Astrocyte (in vitro differentiated cells and primary cell): Measurements from ENCODE around the gene KPNA4. TPM values are rescaled to one million over a fixed set of nuclear protein-coding genes. Genes with fewer than 3 reads are reported as not detected.

Experiments used
- DNase-seq: peaks from one replicate; pipeline ENCODE4 v3.0.0-alpha.2; 2010; ENCODE audit warnings: low read depth
- FAIRE-seq: peaks from 2 replicates; lab custom pipeline; 2011; peaks lifted over from hg19 to GRCh38; lab: Jason Lieb, UNC
- H2AFZ ChIP-seq: 2 replicates; pipeline ENCODE4 v1.6.0; 2012; ENCODE audit warnings: low read depth, low read length, inconsistent platforms
- H3K27ac ChIP-seq: 2 replicates; pipeline ENCODE4 v1.5.1; 2011; ENCODE audit warnings: low read depth, low read length, inconsistent platforms
- H3K27me3 ChIP-seq: 2 replicates; pipeline ENCODE4 v1.6.0; 2011; ENCODE audit warnings: low read length, inconsistent platforms; ENCODE audit not compliant: insufficient read depth
- H3K36me3 ChIP-seq: 2 replicates; pipeline ENCODE4 v1.5.1; 2011; ENCODE audit warnings: low read length, inconsistent platforms; ENCODE audit not compliant: insufficient read depth
- H3K4me1 ChIP-seq: 2 replicates; pipeline ENCODE4 v1.5.1; 2011; ENCODE audit warnings: low read length, inconsistent platforms; ENCODE audit not compliant: insufficient read depth
- H3K4me2 ChIP-seq: 2 replicates; pipeline ENCODE4 v1.6.0; 2012; ENCODE audit warnings: low read length, inconsistent platforms
- H3K4me3 ChIP-seq: 2 replicates; pipeline ENCODE4 v1.5.1; 2011; ENCODE audit warnings: low read depth, mild to moderate bottlenecking, low read length, inconsistent platforms; ENCODE audit not compliant: insufficient read depth
- H3K79me2 ChIP-seq: 2 replicates; pipeline ENCODE4 v1.6.0; 2012; ENCODE audit warnings: mild to moderate bottlenecking, low read length, inconsistent platforms; ENCODE audit not compliant: insufficient read depth
- H3K9ac ChIP-seq: 2 replicates; pipeline ENCODE4 v1.6.0; 2012; ENCODE audit warnings: mild to moderate bottlenecking, low read length, inconsistent platforms
- H3K9me3 ChIP-seq: 2 replicates; pipeline ENCODE4 v1.5.1; 2012; ENCODE audit warnings: low read depth, mild to moderate bottlenecking, low read length, inconsistent platforms; ENCODE audit not compliant: insufficient read depth
- H4K20me1 ChIP-seq: 2 replicates; pipeline ENCODE4 v1.6.0; 2012; ENCODE audit warnings: low read length, inconsistent platforms; ENCODE audit not compliant: insufficient read depth
- H3K27ac Mint-ChIP-seq: one replicate; pipeline ENCODE4 v1.8.0; 2021; ENCODE audit warnings: mild to moderate bottlenecking, mixed read lengths; ENCODE audit not compliant: unreplicated experiment
- H3K27me3 Mint-ChIP-seq: one replicate; pipeline ENCODE4 v1.8.0; 2021; ENCODE audit warnings: low read depth, mixed read lengths; ENCODE audit not compliant: unreplicated experiment
- H3K36me3 Mint-ChIP-seq: one replicate; pipeline ENCODE4 v1.8.0; 2021; ENCODE audit warnings: low read depth, mixed read lengths; ENCODE audit not compliant: unreplicated experiment
- H3K4me1 Mint-ChIP-seq: one replicate; pipeline ENCODE4 v1.8.0; 2021; ENCODE audit warnings: low read depth, mixed read lengths; ENCODE audit not compliant: unreplicated experiment
- H3K4me3 Mint-ChIP-seq: one replicate; pipeline ENCODE4 v1.8.0; 2021; ENCODE audit warnings: mild to moderate bottlenecking, moderate library complexity, mixed read lengths; ENCODE audit not compliant: unreplicated experiment
- H3K9me3 Mint-ChIP-seq: one replicate; pipeline ENCODE4 v1.8.0; 2021; ENCODE audit warnings: mild to moderate bottlenecking, mixed read lengths; ENCODE audit not compliant: unreplicated experiment
- CTCF ChIP-seq: IDR thresholded peaks from 2 replicates; pipeline ENCODE4 v1.5.1; 2011; ENCODE audit warnings: low read depth, mild to moderate bottlenecking, inconsistent platforms, low read length, moderate library complexity; ENCODE audit not compliant: insufficient read depth
- EZH2 ChIP-seq: IDR thresholded peaks from 2 replicates; pipeline ENCODE4 v1.6.1; 2012; ENCODE audit warnings: mild to moderate bottlenecking, low read length, inconsistent platforms; ENCODE audit not compliant: insufficient read depth
- total RNA-seq: library from RNA; stranded (reverse); gene quantifications from 2 replicates; pipeline ENCODE4 v1.2.1, GENCODE V29; 2021

KPNA4 gene
- total RNA-seq, 1 donor from 2014 or later = 105 TPM

GRCh38 chr3:160612386-160613075, 47.2 kb upstream of the KPNA4 start:
- Histone ChIP-seq H3K4me3 (no peak overlapping the region), H3K4me2 (no peak overlapping the region), H4K20me1 (no peaks in the 10 kb centered on the region), H3K27me3 (no peaks in the 10 kb centered on the region), H3K27ac (no peak overlapping the region), H3K79me2 (no peaks in the 10 kb centered on the region), H2AFZ (no peak overlapping the region), H3K36me3 (no peaks in the 10 kb centered on the region), H3K9me3 (no peaks in the 10 kb centered on the region), H3K9ac (no peak overlapping the region), H3K4me1 (peaks cover 10% of the 10 kb centered on the region)
- Mint-ChIP-seq H3K9me3 (no peaks in the 10 kb centered on the region), H3K27ac (no peak overlapping the region), H3K27me3 (peaks cover 2% of the 10 kb centered on the region), H3K4me3 (no peak overlapping the region), H3K4me1 (peaks cover 17% of the 10 kb centered on the region), H3K36me3 (no peaks in the 10 kb centered on the region)
- FAIRE-seq (no peak), DNase-seq (no peak)
- TF ChIP-seq EZH2 = no peak
- TF ChIP-seq CTCF = no peak

DNA sequence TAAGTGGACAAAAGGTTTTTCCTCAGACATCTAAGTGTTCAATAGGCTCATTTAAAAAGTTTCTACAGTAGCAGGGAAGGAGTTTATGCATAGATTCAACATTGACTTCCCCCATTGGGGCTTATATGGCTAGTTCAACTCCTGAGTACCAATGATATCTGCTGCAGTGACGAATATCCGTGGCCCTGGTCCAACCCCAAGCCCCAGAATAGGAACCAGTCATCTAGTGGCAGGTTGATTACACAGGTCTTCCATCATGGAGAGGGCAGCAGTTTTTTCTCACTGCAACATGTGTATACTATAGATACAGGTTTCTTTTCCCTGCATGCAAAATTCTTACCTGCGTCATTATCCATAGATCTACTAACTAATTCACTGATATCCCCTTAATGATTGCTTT, 45.8 kb upstream of the KPNA4 start:
- Mint-ChIP-seq H3K4me1 (peaks cover 7% of the 10 kb centered on the region), H3K36me3 (no peaks in the 10 kb centered on the region), H3K27ac (no peak overlapping the region), H3K27me3 (peaks cover 2% of the 10 kb centered on the region), H3K9me3 (no peaks in the 10 kb centered on the region), H3K4me3 (no peak overlapping the region)
- Histone ChIP-seq H4K20me1 (no peaks in the 10 kb centered on the region), H3K9me3 (no peaks in the 10 kb centered on the region), H3K4me2 (no peak overlapping the region), H3K4me1 (peaks cover 2% of the 10 kb centered on the region), H3K36me3 (no peaks in the 10 kb centered on the region), H2AFZ (no peak overlapping the region), H3K4me3 (no peak overlapping the region), H3K79me2 (no peaks in the 10 kb centered on the region), H3K27ac (no peak overlapping the region), H3K27me3 (no peaks in the 10 kb centered on the region), H3K9ac (no peak overlapping the region)
- no peak for TF ChIP-seq EZH2
- TF ChIP-seq CTCF = no peak
- DNase-seq (no peak), FAIRE-seq (no peak)

DNA sequence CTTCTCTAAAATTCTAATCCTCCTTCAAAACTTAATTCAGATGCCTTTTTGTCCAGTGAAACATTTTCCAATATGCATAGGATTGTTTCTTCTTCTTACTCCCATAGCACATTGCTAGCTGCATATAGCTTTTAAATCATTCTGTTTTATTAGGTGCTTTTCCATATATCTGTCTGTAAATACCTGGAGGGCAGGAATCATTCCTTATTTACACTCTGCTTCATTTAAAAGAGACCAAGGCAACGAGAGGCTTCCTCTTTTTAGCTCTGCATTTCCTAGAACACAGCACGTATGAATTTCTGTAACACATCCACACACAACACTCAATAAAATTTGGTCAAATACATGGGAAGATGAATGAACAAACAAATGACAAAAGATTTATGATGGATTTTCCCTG, 43.5 kb upstream of the KPNA4 start:
- Mint-ChIP-seq H3K9me3 (no peaks in the 10 kb centered on the region), H3K27me3 (peaks cover 2% of the 10 kb centered on the region), H3K27ac (no peak overlapping the region), H3K4me3 (no peak overlapping the region), H3K36me3 (no peaks in the 10 kb centered on the region), H3K4me1 (peaks cover 5% of the 10 kb centered on the region)
- Histone ChIP-seq H3K4me2 (no peak overlapping the region), H3K27me3 (no peaks in the 10 kb centered on the region), H3K9me3 (no peaks in the 10 kb centered on the region), H3K4me3 (no peak overlapping the region), H2AFZ (no peak overlapping the region), H3K4me1 (no peaks in the 10 kb centered on the region), H3K79me2 (no peaks in the 10 kb centered on the region), H3K27ac (no peak overlapping the region), H4K20me1 (no peaks in the 10 kb centered on the region), H3K9ac (no peak overlapping the region), H3K36me3 (no peaks in the 10 kb centered on the region)
- DNase-seq (no peak), FAIRE-seq (no peak)
- no peak for TF ChIP-seq EZH2
- no peak for TF ChIP-seq CTCF
